Liver (tissue), 9 donors: Measurements from ENCODE around the gene CTPS2. TPM values are rescaled to one million over a fixed set of nuclear protein-coding genes. Genes with fewer than 3 reads are reported as not detected.

Experiments used
- DNase-seq: peaks from one replicate; pipeline ENCODE4 v3.0.0-alpha.2; 2017; ENCODE audit warnings: low spot score
- H3K27ac ChIP-seq, 2 donors: one replicate each; pipeline ENCODE4 v1.7.0; 2013; ENCODE audit warnings: inconsistent platforms in 2 of 2, low read length in 2 of 2, control low read depth in 1 of 2, low read depth in 1 of 2, mild to moderate bottlenecking in 1 of 2
- H3K27me3 ChIP-seq, 4 donors: one replicate each; pipeline versions ENCODE4 v1.6.1 to v1.7.0; 2013; ENCODE audit warnings: low read length in 3 of 4, inconsistent platforms in 1 of 4, mild to moderate bottlenecking in 1 of 4, moderate library complexity in 1 of 4; ENCODE audit not compliant: control insufficient read depth in 4 of 4, insufficient read depth in 4 of 4
- H3K36me3 ChIP-seq, 4 donors: one replicate each; pipeline versions ENCODE4 v1.6.1 to v1.7.0; 2013; ENCODE audit warnings: low read length in 3 of 4, mild to moderate bottlenecking in 3 of 4, low read depth in 1 of 4, moderate library complexity in 1 of 4; ENCODE audit not compliant: control insufficient read depth in 4 of 4, insufficient read depth in 3 of 4
- H3K4me1 ChIP-seq, 4 donors: one replicate each; pipeline versions ENCODE4 v1.6.1 to v1.7.0; 2013; ENCODE audit warnings: low read length in 3 of 4, mild to moderate bottlenecking in 3 of 4, moderate library complexity in 1 of 4; ENCODE audit not compliant: control insufficient read depth in 4 of 4, insufficient read depth in 4 of 4
- H3K4me3 ChIP-seq, 3 donors: one replicate each; pipeline versions ENCODE4 v1.6.1 to v1.7.0; 2013; ENCODE audit warnings: low read length in 3 of 3, control low read depth in 1 of 3, low read depth in 1 of 3, mild to moderate bottlenecking in 1 of 3
- H3K9ac ChIP-seq, 2 donors: one replicate each; pipeline ENCODE4 v1.7.0; 2013; ENCODE audit warnings: low read length in 2 of 2, mild to moderate bottlenecking in 2 of 2, moderate library complexity in 2 of 2, control low read depth in 1 of 2, low read depth in 1 of 2
- H3K9me3 ChIP-seq, 4 donors: one replicate each; pipeline versions ENCODE4 v1.6.1 to v1.7.0; 2013; ENCODE audit warnings: low read length in 3 of 4; ENCODE audit not compliant: control insufficient read depth in 4 of 4
- CTCF ChIP-seq: fragments of 150-350 bp; IDR thresholded peaks from 2 replicates; pipeline ENCODE4 v1.5.1; 2017; ENCODE audit warnings: improper control_type of control experiment, low read depth, low read length; ENCODE audit not compliant: missing input control
- EGR1 ChIP-seq, 2 donors: IDR thresholded peaks; 2 replicates each; pipeline ENCODE4 v1.6.1; 2016 to 2018; ENCODE audit warnings: antibody characterized with exemption in 2 of 2, low read depth in 2 of 2
- FOXA1 ChIP-seq: IDR thresholded peaks from 2 replicates; pipeline ENCODE4 v1.6.1; 2016; ENCODE audit warnings: antibody characterized with exemption
- FOXA2 ChIP-seq: IDR thresholded peaks from 2 replicates; pipeline ENCODE4 v1.6.1; 2016; ENCODE audit warnings: antibody characterized with exemption
- HNF4A ChIP-seq, 2 donors: conservative IDR thresholded peaks; 2 replicates each; pipeline ENCODE4 v1.6.1; 2016; ENCODE audit warnings: antibody characterized with exemption in 2 of 2, mild to moderate bottlenecking in 2 of 2
- JUND ChIP-seq, 2 donors: IDR thresholded peaks; 2 replicates each; pipeline ENCODE4 v1.6.1; 2016; ENCODE audit warnings: antibody characterized with exemption in 2 of 2
- MAX ChIP-seq: IDR thresholded peaks from 2 replicates; pipeline ENCODE4 v1.6.1; 2016; ENCODE audit warnings: antibody characterized with exemption
- RAD21 ChIP-seq, 2 donors: IDR thresholded peaks; 2 replicates each; pipeline ENCODE4 v1.6.1; 2016; ENCODE audit warnings: antibody characterized with exemption in 2 of 2, mild to moderate bottlenecking in 2 of 2
- REST ChIP-seq: IDR thresholded peaks from 2 replicates; pipeline ENCODE4 v1.6.1; 2016; ENCODE audit warnings: antibody characterized with exemption, mild to moderate bottlenecking
- SP1 ChIP-seq: IDR thresholded peaks from 2 replicates; pipeline ENCODE4 v1.6.1; 2018; ENCODE audit warnings: antibody characterized with exemption, mild to moderate bottlenecking
- TAF1 ChIP-seq: conservative IDR thresholded peaks from 2 replicates; pipeline ENCODE4 v1.6.1; 2016; ENCODE audit warnings: antibody characterized with exemption, mild to moderate bottlenecking
- YY1 ChIP-seq: IDR thresholded peaks from 2 replicates; pipeline ENCODE4 v1.6.1; 2016; ENCODE audit warnings: antibody characterized with exemption, mild to moderate bottlenecking
- WGBS: extraction: QIAGEN DNeasy Blood & Tissue Kit; methylation state at CpG from one replicate; pipeline ENCODE4 v1.1.7; 2013; 5-methylcytosine and 5-hydroxymethylcytosine counted together
- polyA plus RNA-seq, 2 donors: library from polyadenylated mRNA; stranded (reverse) in 1 of 2; unstranded in 1 of 2; fragments of 200-250 nt in 1 of 2; fragments of >200 nt in 1 of 2; fragmentation: Nextera tagmentation in 1 of 2; extraction: Ambion mirVana in 1 of 2; gene quantifications; one replicate each; pipeline versions ENCODE4 v1.2.1 to v1.2.3, GENCODE V29; 2013 to 2015
- total RNA-seq, 2 donors: library from RNA; depleted of rRNA; stranded (reverse); fragments of >200 nt; gene quantifications; one replicate each; pipeline ENCODE4 v1.2.3, GENCODE V29; 2014
- TF ChIP-seq, protein P1 (sequence below): IDR thresholded peaks from 2 replicates; pipeline ENCODE4 v1.6.1; 2016; ENCODE audit warnings: antibody characterized with exemption
- donor health status: healthy.
- donor health status: healthy.
- donor health status: healthy.
- donor health status: healthy.
- donor health status: healthy.

CTPS2 gene
- total and polyA plus RNA-seq, 4 donors = 3.0 to 11.2 (median 7.2) TPM

- no peak for DNase-seq
- H3K27ac ChIP-seq = no peak overlapping the region
- H3K9ac ChIP-seq = no peak overlapping the region
- no peaks in the 10 kb centered on the region for H3K9me3 ChIP-seq
- H3K36me3 ChIP-seq = peaks cover 0 to 2% (median under 1%) of the 10 kb centered on the region in 4 donors
- no peak for TF ChIP-seq HNF4A (conservative IDR thresholded peaks at IDR 0.05)
- no peak for TF ChIP-seq FOXA1
- TF ChIP-seq CTCF = no peak
- no peak for TF ChIP-seq JUND (IDR thresholded peaks at IDR 0.05)
- TF ChIP-seq EGR1 (IDR thresholded peaks at IDR 0.05; ENCODE audit: low read depth in 2 of 2) = no peak
- no peak for TF ChIP-seq MAX
- no peak for TF ChIP-seq RAD21 (IDR thresholded peaks at IDR 0.05)
- TF ChIP-seq, protein P1, sequence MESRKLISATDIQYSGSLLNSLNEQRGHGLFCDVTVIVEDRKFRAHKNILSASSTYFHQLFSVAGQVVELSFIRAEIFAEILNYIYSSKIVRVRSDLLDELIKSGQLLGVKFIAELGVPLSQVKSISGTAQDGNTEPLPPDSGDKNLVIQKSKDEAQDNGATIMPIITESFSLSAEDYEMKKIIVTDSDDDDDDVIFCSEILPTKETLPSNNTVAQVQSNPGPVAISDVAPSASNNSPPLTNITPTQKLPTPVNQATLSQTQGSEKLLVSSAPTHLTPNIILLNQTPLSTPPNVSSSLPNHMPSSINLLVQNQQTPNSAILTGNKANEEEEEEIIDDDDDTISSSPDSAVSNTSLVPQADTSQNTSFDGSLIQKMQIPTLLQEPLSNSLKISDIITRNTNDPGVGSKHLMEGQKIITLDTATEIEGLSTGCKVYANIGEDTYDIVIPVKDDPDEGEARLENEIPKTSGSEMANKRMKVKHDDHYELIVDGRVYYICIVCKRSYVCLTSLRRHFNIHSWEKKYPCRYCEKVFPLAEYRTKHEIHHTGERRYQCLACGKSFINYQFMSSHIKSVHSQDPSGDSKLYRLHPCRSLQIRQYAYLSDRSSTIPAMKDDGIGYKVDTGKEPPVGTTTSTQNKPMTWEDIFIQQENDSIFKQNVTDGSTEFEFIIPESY = no peak
- no peak for TF ChIP-seq REST
- no peak for TF ChIP-seq TAF1
- TF ChIP-seq YY1 = no peak
- TF ChIP-seq FOXA2 = no peak
- no peak for TF ChIP-seq SP1
- no peak overlapping the region for H3K4me3 ChIP-seq
- peaks cover 0 to 2% (median 0%) of the 10 kb centered on the region in 4 donors for H3K4me1 ChIP-seq
- H3K27me3 ChIP-seq = no peaks in the 10 kb centered on the region
- WGBS = 96% methylated on average over 3 of the region's 3 CpGs
Observed at GRCh38 chrX:16705370-16705769, 7.1 kb downstream of the CTPS2 start.

GRCh38 chrX:16702700-16703599, 9.5 kb downstream of the CTPS2 start:
- no peak overlapping the region for H3K27ac ChIP-seq
- H3K36me3 ChIP-seq = peaks cover 0 to 3% (median 1%) of the 10 kb centered on the region in 4 donors
- peaks cover 0 to 2% (median 0%) of the 10 kb centered on the region in 4 donors for H3K4me1 ChIP-seq
- H3K27me3 ChIP-seq = no peaks in the 10 kb centered on the region
- H3K9me3 ChIP-seq = no peaks in the 10 kb centered on the region
- TF ChIP-seq, protein P1 = no peak
- no peak for DNase-seq
- no peak overlapping the region for H3K9ac ChIP-seq
- H3K4me3 ChIP-seq = no peak overlapping the region
- 65% methylated on average over 15 of the region's 15 CpGs for WGBS
